ENCODE results near the gene PMEPA1.

Gene PMEPA1

DNA sequence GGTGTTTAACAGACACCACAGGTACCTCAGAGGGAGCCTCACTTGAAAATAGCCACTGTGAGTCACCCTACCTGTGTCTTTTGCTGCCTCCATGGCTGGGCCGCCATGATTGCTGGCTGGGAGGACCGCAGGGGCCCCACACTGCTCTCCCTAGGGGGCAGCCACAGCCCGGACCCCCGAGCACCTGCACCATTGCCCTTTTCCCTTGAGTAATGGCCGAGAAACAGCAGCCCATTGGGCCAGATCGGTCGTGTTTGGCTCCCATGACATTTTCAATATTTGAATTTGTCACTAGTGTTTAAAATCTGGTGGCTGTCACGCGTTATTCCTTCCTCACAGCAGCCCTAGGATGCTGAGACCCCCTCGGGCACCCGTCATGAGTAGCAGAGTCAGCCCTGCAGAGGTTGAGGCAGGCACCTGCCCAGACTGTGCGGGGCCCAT, 96.3 kb downstream of the PMEPA1 start:
- H3K36me3 ChIP-seq (ENCODE audit: insufficient read depth, low read length): no peaks in the 10 kb centered on the region
- no peaks in the 10 kb centered on the region for H3K9me3 ChIP-seq (ENCODE audit: low read length)
- H3K4me3 ChIP-seq (ENCODE audit: low read length): no peak overlapping the region
- H2AFZ ChIP-seq (ENCODE audit: low read depth, low read length): no peak overlapping the region
- H3K4me1 ChIP-seq (ENCODE audit: insufficient read depth, low read length): no peaks in the 10 kb centered on the region
- H3K27me3 ChIP-seq (ENCODE audit: insufficient read depth, low read length): peaks cover 13% of the 10 kb centered on the region

DNA sequence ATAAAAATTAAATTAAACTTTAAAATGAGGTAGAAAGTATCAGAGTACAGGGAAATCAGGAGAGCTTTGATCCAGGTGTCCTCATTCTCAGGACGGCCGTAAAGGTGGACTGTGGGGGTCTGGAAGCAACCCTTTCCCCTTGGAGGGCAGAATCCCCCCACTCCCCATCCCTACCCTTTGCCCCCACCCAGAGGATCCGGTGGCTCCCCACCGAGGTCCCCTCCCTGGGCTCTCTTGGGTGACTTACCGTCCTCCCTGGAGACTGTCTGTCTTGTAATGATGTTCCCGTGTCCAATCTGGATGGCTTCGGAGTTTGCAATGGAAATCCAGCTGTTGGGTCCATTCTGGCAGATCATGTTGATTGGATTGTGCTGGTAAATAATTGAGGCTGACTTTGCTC, 96.9 kb downstream of the PMEPA1 start:
- H3K4me1 ChIP-seq (ENCODE audit: insufficient read depth, low read length): no peaks in the 10 kb centered on the region

DNA sequence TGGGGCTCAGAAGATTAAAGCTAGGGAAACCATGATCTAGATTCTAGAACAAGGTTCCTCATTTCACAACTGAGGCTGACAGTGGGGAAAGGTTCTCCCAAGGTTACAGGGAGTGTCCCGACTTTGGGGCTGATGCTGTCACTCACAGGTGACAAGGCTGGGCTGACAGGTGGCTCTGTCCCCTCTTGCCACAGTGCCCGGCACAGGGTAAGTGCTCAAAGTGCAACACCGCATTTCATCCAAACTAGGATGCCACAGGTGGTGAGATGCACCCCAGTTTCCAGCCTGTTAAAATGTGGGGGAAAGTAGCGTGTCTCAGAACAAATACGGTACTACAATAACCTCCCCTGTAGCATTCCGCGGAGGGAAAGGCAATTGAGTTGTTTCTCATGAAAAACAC, 97.4 kb downstream of the PMEPA1 start:
- no peak overlapping the region for H3K4me3 ChIP-seq (ENCODE audit: low read length)
- no peaks in the 10 kb centered on the region for H3K36me3 ChIP-seq (ENCODE audit: insufficient read depth, low read length)
- H3K27me3 ChIP-seq (ENCODE audit: insufficient read depth, low read length): peaks cover 8% of the 10 kb centered on the region
- no peak overlapping the region for H2AFZ ChIP-seq (ENCODE audit: low read depth, low read length)
- no peaks in the 10 kb centered on the region for H3K9me3 ChIP-seq (ENCODE audit: low read length)
- H3K4me1 ChIP-seq (ENCODE audit: insufficient read depth, low read length): no peaks in the 10 kb centered on the region

More for the DNA sequence above, 96.9 kb downstream of the PMEPA1 start:
- H3K4me3 ChIP-seq (ENCODE audit: low read length): no peak overlapping the region
- peaks cover 8% of the 10 kb centered on the region for H3K27me3 ChIP-seq (ENCODE audit: insufficient read depth, low read length)
- H3K36me3 ChIP-seq (ENCODE audit: insufficient read depth, low read length): no peaks in the 10 kb centered on the region
- H3K9me3 ChIP-seq (ENCODE audit: low read length): no peaks in the 10 kb centered on the region
- H2AFZ ChIP-seq (ENCODE audit: low read depth, low read length): no peak overlapping the region

DNA sequence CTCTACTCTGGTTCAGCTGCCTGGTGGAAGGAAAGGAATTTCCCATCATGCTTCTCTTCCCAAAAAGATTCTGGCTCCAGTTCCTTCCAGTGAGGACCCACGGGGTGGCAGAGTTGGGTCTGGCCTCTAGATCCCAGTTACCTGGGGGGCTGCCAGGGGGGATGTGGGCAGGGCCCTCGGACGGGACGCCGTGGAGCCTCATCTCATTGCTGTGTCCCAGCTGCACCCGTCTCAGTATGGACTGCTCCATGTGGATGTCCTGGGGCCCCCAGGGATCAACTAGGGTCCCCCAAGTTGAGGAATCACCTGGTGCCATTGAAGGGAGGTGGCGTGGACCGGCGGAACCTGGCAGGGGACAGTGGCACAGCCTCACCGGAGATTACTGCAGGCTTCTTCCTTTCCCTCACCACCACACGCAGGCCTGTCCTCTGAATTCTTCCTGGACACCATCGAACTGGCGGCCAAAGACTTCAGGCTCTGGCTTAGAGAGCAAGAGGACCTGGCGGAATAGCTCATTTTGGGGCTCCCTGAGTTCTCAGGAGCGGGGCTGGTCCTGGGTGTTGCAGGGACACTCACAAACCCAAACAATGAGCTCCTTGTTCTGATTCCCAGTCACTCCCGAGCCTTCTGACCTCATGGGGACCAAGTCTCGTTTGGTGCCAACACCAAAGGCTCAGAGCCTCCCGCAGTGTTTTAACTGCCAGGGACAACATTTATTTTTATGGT, 98.1 kb downstream of the PMEPA1 start:
- peaks cover 8% of the 10 kb centered on the region for H3K27me3 ChIP-seq (ENCODE audit: insufficient read depth, low read length)
- H2AFZ ChIP-seq (ENCODE audit: low read depth, low read length): no peak overlapping the region
- no peaks in the 10 kb centered on the region for H3K36me3 ChIP-seq (ENCODE audit: insufficient read depth, low read length)
- no peak overlapping the region for H3K4me3 ChIP-seq (ENCODE audit: low read length)
- H3K4me1 ChIP-seq (ENCODE audit: insufficient read depth, low read length): no peaks in the 10 kb centered on the region
- H3K9me3 ChIP-seq (ENCODE audit: low read length): no peaks in the 10 kb centered on the region

DNA sequence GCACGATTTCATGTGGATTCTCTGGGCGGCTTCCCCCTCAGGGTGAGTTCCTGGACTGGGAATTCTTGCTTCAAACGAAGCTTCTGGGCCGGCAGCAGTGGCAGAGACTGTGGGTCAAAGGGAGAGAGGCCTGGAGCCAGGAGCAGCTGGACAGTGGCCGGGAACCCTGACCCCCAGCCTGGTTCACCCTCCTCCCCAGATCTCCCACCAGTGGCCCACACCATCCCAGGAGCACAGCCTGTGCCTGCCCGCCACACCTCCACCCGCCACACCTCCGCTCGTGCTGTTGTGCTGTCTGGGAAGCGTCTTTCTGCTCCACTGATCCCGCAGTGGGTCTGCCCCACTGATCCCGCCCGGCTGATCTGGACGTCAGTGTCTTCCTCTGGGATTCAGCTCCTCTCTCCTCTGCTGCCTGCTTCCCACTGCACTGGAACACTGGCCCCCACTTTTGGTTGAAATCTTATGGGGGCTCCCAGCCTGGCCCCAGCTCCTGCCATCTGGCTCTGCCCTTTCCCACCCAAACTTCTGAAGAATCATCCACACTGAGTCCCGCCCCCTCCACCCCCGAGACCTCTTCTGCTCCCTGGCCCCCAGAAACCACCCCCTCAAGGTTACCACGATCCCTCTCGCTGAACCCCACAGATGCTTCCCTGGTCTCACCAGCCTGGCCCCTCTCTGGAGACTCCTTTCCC, 99.4 kb downstream of the PMEPA1 start:
- Histone ChIP-seq H3K36me3 (ENCODE audit: insufficient read depth, low read length) (no peaks in the 10 kb centered on the region), H3K9me3 (ENCODE audit: low read length) (no peaks in the 10 kb centered on the region), H3K4me3 (ENCODE audit: low read length) (no peak overlapping the region), H3K4me1 (ENCODE audit: insufficient read depth, low read length) (no peaks in the 10 kb centered on the region), H3K27me3 (ENCODE audit: insufficient read depth, low read length) (no peaks in the 10 kb centered on the region), H2AFZ (ENCODE audit: low read depth, low read length) (no peak overlapping the region)

DNA sequence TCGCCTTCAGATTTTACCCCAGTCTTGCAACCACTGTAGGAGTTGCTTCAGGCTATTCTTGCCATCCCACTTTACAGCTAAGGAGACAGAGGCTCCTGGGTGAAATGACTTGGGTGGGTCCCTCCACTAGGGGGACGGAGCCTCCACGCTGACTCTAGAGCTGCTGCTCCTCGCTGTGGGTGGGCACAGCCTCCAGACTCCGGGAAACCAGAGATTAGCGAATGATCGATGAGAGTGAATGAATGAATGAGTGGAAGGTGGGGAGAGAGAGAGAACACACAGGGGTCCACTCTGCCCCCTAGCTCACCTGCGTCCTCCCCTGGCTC, 100.0 kb downstream of the PMEPA1 start:
- no peaks in the 10 kb centered on the region for H3K36me3 ChIP-seq (ENCODE audit: insufficient read depth, low read length)
- no peaks in the 10 kb centered on the region for H3K4me1 ChIP-seq (ENCODE audit: insufficient read depth, low read length)
- H3K27me3 ChIP-seq (ENCODE audit: insufficient read depth, low read length): no peaks in the 10 kb centered on the region
- H3K4me3 ChIP-seq (ENCODE audit: low read length): no peak overlapping the region
- H2AFZ ChIP-seq (ENCODE audit: low read depth, low read length): no peak overlapping the region
- H3K9me3 ChIP-seq (ENCODE audit: low read length): no peaks in the 10 kb centered on the region

DNA sequence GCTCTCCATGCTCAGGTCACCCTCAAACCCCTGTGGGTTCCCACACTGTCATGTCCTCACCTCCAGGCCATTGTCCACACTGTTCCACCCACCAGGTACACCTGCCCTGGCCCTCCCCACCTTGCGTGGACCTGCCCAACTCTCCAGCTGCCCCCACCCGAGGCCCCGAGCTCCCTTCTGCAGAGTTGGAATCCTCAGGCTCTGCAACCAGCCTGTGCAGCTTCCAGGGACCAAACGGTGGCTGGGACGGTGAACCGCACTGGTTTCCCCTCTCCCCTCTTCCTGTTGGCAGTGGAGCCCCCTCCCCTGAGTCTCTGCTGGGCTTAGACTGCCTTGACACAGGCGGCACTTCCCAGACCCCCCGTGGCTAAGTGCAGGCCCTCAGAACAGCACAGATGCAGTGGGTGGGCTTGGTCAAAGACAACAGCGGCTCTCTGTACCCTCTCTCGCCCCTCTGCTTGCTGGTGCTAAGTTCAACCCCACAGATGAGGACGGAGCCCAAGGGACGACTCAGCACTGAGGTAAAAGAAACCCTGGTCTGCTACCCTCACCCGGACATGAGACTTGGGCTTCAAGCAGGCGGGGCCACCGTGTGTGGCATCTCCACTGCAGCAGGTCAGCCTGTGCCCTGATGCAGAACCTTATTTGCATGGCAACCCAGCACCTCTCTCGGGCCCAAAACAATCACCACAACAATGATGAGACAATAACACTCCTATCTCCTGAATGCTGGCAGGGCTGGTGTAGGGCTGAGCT, 100.6 kb downstream of the PMEPA1 start:
- Histone ChIP-seq H3K4me3 (ENCODE audit: low read length) (no peak overlapping the region), H3K36me3 (ENCODE audit: insufficient read depth, low read length) (no peaks in the 10 kb centered on the region), H3K27me3 (ENCODE audit: insufficient read depth, low read length) (peaks cover 3% of the 10 kb centered on the region)

DNA sequence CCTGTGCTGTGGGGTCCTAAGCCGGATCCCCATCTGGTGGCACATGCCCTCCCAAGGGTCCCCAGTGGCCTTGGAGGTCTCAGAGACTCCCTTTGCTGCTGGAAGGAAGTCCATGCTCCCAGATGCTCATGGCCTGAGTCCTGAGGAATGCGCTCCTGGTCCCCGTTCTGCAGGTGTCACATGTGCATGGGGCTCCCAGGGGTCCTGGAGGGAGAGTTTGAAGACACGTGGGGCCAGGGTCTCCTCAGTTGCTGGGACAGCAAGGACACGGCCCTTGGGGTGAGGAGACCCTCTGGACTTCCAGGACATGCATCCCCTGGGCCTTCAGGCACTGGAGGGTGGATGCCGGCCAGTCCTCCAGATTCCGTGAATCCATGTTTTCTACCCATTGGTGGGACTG, 101.3 kb downstream of the PMEPA1 start:
- H3K4me3 ChIP-seq (ENCODE audit: low read length): no peak overlapping the region
- peaks cover 7% of the 10 kb centered on the region for H3K27me3 ChIP-seq (ENCODE audit: insufficient read depth, low read length)
- H3K4me1 ChIP-seq (ENCODE audit: insufficient read depth, low read length): no peaks in the 10 kb centered on the region
- no peaks in the 10 kb centered on the region for H3K9me3 ChIP-seq (ENCODE audit: low read length)
- H2AFZ ChIP-seq (ENCODE audit: low read depth, low read length): no peak overlapping the region
- H3K36me3 ChIP-seq (ENCODE audit: insufficient read depth, low read length): no peaks in the 10 kb centered on the region

More for the DNA sequence above, 100.6 kb downstream of the PMEPA1 start:
- H2AFZ ChIP-seq (ENCODE audit: low read depth, low read length): no peak overlapping the region
- no peaks in the 10 kb centered on the region for H3K9me3 ChIP-seq (ENCODE audit: low read length)
- no peaks in the 10 kb centered on the region for H3K4me1 ChIP-seq (ENCODE audit: insufficient read depth, low read length)

DNA sequence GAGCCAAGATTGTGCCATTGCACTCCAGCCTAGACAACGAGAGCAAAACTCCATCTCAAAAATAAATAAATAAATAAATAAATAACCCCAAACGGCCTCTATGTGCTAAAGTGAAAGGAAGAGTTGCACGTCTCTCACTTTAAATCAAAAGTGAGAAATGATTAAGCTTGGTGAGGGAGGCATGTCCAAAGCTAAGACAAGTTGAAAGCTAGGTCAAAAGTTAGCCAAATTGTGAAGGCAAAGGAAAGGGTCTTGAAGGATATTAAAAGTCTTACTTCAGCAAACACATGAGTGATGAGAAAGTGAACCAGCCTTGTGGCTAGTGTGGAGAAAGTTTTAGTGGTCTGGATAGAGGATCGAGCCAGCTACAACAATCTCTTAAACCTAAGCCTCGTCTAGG, 103.9 kb downstream of the PMEPA1 start:
- Histone ChIP-seq H3K4me3 (ENCODE audit: low read length) (no peak overlapping the region), H3K36me3 (ENCODE audit: insufficient read depth, low read length) (no peaks in the 10 kb centered on the region), H3K4me1 (ENCODE audit: insufficient read depth, low read length) (no peaks in the 10 kb centered on the region), H3K9me3 (ENCODE audit: low read length) (no peaks in the 10 kb centered on the region), H2AFZ (ENCODE audit: low read depth, low read length) (no peak overlapping the region), H3K27me3 (ENCODE audit: insufficient read depth, low read length) (peaks cover 7% of the 10 kb centered on the region)

DNA sequence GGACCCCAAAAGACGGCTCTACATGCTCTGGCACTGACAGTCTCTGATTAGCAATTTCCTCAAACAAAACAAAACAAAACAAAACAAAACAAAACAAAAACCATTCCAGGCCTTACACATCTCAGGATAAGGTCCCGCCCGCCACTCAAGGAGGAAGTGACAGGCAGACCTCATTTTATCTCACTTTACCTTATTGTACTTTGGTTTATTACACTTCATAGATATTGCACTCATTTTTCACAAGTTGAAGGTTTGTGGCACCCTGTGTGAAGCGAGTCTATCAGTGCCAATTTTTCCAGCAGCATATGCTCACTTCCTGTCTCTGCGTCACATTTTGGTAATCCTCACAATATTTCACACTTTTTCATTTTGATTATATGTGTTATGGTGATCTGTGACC, 104.8 kb downstream of the PMEPA1 start:
- no peaks in the 10 kb centered on the region for H3K36me3 ChIP-seq (ENCODE audit: insufficient read depth, low read length)
- no peak overlapping the region for H3K4me3 ChIP-seq (ENCODE audit: low read length)
- no peaks in the 10 kb centered on the region for H3K9me3 ChIP-seq (ENCODE audit: low read length)
- peaks cover 7% of the 10 kb centered on the region for H3K27me3 ChIP-seq (ENCODE audit: insufficient read depth, low read length)
- no peak overlapping the region for H2AFZ ChIP-seq (ENCODE audit: low read depth, low read length)
- no peaks in the 10 kb centered on the region for H3K4me1 ChIP-seq (ENCODE audit: insufficient read depth, low read length)

DNA sequence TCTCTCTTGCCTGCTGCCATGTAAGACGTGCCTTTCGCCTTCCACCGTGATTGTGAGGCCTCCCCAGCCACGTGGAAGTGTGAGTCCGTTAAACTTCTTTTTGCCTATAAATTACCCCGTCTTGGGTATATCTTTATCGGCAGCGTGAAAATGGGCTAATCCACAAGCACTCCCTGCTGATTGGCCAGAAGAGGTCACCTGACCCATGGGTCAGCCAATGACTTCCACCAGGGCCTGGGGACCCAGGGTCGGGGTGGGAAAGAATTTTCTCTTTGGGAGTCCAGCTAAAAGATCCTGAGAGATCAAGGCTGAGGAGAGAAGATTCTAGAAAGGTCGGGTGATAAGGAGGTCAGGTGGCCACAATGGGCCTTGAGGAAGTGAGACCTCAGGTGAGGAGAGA, 106.7 kb downstream of the PMEPA1 start:
- H3K36me3 ChIP-seq (ENCODE audit: insufficient read depth, low read length): no peaks in the 10 kb centered on the region
- no peak overlapping the region for H2AFZ ChIP-seq (ENCODE audit: low read depth, low read length)
- no peaks in the 10 kb centered on the region for H3K9me3 ChIP-seq (ENCODE audit: low read length)
- H3K27me3 ChIP-seq (ENCODE audit: insufficient read depth, low read length): peaks cover 15% of the 10 kb centered on the region
- H3K4me1 ChIP-seq (ENCODE audit: insufficient read depth, low read length): no peaks in the 10 kb centered on the region
- H3K4me3 ChIP-seq (ENCODE audit: low read length): no peak overlapping the region

DNA sequence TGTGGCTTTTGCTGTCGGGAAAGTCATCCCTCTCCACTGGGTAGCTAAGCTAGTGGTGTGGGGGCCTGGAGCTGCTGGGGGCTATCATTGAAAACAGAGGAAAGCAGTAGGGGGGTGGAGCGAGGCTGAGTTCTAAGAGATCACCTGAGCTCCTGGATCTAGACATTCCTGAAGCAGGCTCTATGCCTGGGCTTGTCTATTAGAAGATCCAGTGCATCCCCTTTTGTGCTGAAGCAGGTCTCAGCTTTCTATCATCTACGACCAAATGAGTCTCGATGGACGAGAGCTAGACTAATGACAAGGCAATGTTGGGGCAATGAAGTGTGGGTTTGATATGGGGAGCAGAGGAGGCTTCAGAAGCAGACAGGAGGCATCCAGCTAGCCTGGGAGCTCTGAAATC, 108.1 kb downstream of the PMEPA1 start:
- Histone ChIP-seq H3K4me3 (ENCODE audit: low read length) (no peak overlapping the region), H3K27me3 (ENCODE audit: insufficient read depth, low read length) (peaks cover 21% of the 10 kb centered on the region), H3K4me1 (ENCODE audit: insufficient read depth, low read length) (no peaks in the 10 kb centered on the region), H3K36me3 (ENCODE audit: insufficient read depth, low read length) (no peaks in the 10 kb centered on the region), H2AFZ (ENCODE audit: low read depth, low read length) (no peak overlapping the region), H3K9me3 (ENCODE audit: low read length) (no peaks in the 10 kb centered on the region)

DNA sequence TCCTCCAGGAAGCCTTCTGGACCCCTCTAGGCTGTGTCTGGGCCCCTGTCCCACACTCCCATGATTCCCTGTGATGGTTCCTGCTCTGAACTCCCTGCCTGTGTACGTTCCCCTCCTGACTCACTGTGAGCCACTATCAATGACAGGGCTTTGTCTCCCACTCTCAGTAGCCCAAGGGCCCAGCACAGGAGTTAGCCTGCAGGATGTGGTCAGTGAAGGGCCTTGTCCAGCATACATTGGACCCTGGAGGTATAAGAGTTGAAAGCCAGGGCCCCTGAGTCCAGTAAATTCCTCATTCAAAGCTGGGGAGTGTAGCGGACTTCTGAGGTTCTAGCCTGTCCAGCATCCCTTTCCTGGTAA, 108.6 kb downstream of the PMEPA1 start:
- H3K9me3 ChIP-seq (ENCODE audit: low read length): no peaks in the 10 kb centered on the region
- no peak overlapping the region for H2AFZ ChIP-seq (ENCODE audit: low read depth, low read length)

More for the DNA sequence above, 108.6 kb downstream of the PMEPA1 start:
- Histone ChIP-seq H3K36me3 (ENCODE audit: insufficient read depth, low read length) (no peaks in the 10 kb centered on the region), H3K4me3 (ENCODE audit: low read length) (no peak overlapping the region), H3K27me3 (ENCODE audit: insufficient read depth, low read length) (peaks cover 21% of the 10 kb centered on the region), H3K4me1 (ENCODE audit: insufficient read depth, low read length) (no peaks in the 10 kb centered on the region)
